OCI-LY7 (cell line): ENCODE measurements around the gene BBS5. TPM values are rescaled to one million over a fixed set of nuclear protein-coding genes. Genes with fewer than 3 reads are reported as not detected.

Experiments
- BruUV-seq: library from RNA; stranded (reverse); fragments of 400-500 nt; replicated peaks from 2 replicates; lab custom pipeline; 2021; lab: Mats Ljungman, UMichigan
- CTCF ChIA-PET: fragments of 300-600 bp; sonication (Branson Sonifier 250); formaldehyde crosslinking; loops from one replicate; lab custom pipeline; 2022; ENCODE audit warnings: antibody characterized with exemption; ENCODE audit not compliant: unreplicated experiment; lab: Charles Lee
- POLR2A ChIA-PET: fragments of 300-600 bp; sonication (Branson Sonifier 250); formaldehyde crosslinking; loops from one replicate; lab custom pipeline; 2022; ENCODE audit warnings: antibody characterized with exemption; lab: Charles Lee
- DNase-seq: peaks from one replicate; pipeline ENCODE4 v3.0.0-alpha.2; 2015; ENCODE audit warnings: low spot score
- H2AFZ ChIP-seq: fragments of 200-600 bp; sonication (generic), shearing (Covaris generic); 2 replicates; pipeline ENCODE4 v1.6.1; 2014; ENCODE audit warnings: mild to moderate bottlenecking, antibody characterized with exemption, low read length, moderate library complexity
- H3K27ac ChIP-seq: fragments of 200-600 bp; sonication (generic); 2 replicates; pipeline ENCODE4 v1.5.1; 2014; ENCODE audit warnings: mixed run types, low read depth, mild to moderate bottlenecking, moderate library complexity, low read length, inconsistent platforms; ENCODE audit not compliant: poor library complexity, severe bottlenecking
- H3K36me3 ChIP-seq: fragments of 200-600 bp; sonication (generic); 2 replicates; pipeline ENCODE4 v1.6.1; 2014; ENCODE audit warnings: mild to moderate bottlenecking, antibody characterized with exemption, low read length, moderate library complexity, mixed read lengths; ENCODE audit not compliant: insufficient read depth
- H3K4me1 ChIP-seq: fragments of 200-600 bp; sonication (generic); 2 replicates; pipeline ENCODE4 v1.5.1; 2014; ENCODE audit warnings: mild to moderate bottlenecking, low read length; ENCODE audit not compliant: insufficient read depth, poor library complexity, severe bottlenecking
- H3K4me2 ChIP-seq: fragments of 200-600 bp; sonication (generic); 2 replicates; pipeline ENCODE4 v1.6.1; 2014; ENCODE audit warnings: mild to moderate bottlenecking, low read length
- H3K4me3 ChIP-seq: fragments of 200-600 bp; sonication (generic); 2 replicates; pipeline ENCODE4 v1.5.1; 2014; ENCODE audit warnings: mild to moderate bottlenecking, low read depth, low read length; ENCODE audit not compliant: poor library complexity, severe bottlenecking
- H3K79me2 ChIP-seq: fragments of 200-600 bp; sonication (generic); 2 replicates; pipeline ENCODE4 v1.6.1; 2016; ENCODE audit warnings: low read depth, mild to moderate bottlenecking, low read length, moderate library complexity, mixed read lengths; ENCODE audit not compliant: insufficient read depth
- H3K9me2 ChIP-seq: fragments of 200-600 bp; sonication (generic); 2 replicates; pipeline ENCODE4 v1.6.1; 2016; ENCODE audit warnings: mild to moderate bottlenecking, low read length, mixed read lengths; ENCODE audit not compliant: insufficient read depth
- H3K9me3 ChIP-seq: fragments of 200-600 bp; sonication (generic); 2 replicates; pipeline ENCODE4 v1.6.1; 2014; ENCODE audit warnings: mild to moderate bottlenecking, mixed run types, low read length, mixed read lengths
- H4K20me1 ChIP-seq: fragments of 200-600 bp; sonication (generic); 2 replicates; pipeline ENCODE4 v1.6.1; 2014; ENCODE audit warnings: mild to moderate bottlenecking, antibody characterized with exemption, low read length, moderate library complexity, mixed read lengths; ENCODE audit not compliant: insufficient read depth
- EZH2phosphoT487 ChIP-seq: fragments of 200-600 bp; sonication (generic); IDR thresholded peaks from 2 replicates; pipeline ENCODE4 v1.6.1; 2018; ENCODE audit warnings: low read depth, borderline replicate concordance, mild to moderate bottlenecking, mixed run types, antibody characterized with exemption, low read length, moderate library complexity, mixed read lengths
- intact Hi-C: fragments of 100-400 bp; cut with micrococcal nuclease; formaldehyde crosslinking; loops from one replicate; pipeline ENCODE4 v1.10.0; 2022; ENCODE audit not compliant: unreplicated experiment
- total RNA-seq, 2 experiments: library from RNA; depleted of rRNA in 1 of 2; stranded (reverse); fragments of >200 nt in 1 of 2; shearing (Covaris generic) in 1 of 2; gene quantifications; 2 replicates each; pipeline ENCODE4 v1.2.3, GENCODE V29; 2014 to 2022
- TF ChIP-seq, protein P1 (sequence below): fragments of 200-600 bp; sonication (generic); conservative IDR thresholded peaks from 2 replicates; pipeline ENCODE4 v1.5.1; 2014; ENCODE audit warnings: mild to moderate bottlenecking, antibody characterized with exemption, low read length, moderate library complexity, mixed read lengths

The BBS5 gene
- total RNA-seq, 2 experiments from 2014 or later, result 0.11 to 0.13 TPM

DNA sequence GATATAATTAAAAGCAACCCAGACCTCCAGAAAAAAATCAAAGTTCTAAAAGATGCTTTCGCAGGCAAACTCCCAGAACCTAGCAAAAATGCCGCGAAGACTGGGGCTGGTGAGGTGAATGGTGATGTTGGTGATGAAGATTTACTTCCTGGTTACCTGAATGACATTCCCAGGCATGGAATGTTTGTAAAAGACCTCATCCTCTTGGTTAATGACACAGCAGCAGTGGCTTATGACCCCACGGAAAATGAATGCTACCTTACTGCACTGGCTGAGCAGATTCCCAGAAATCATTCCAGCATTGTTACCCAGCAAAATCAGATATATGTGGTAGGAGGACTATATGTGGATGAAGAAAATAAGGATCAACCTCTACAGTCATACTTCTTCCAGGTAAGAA lies 31.2 kb downstream of the BBS5 start:
- Histone ChIP-seq H3K4me3 (no peak overlapping the region), H3K4me1 (no peaks in the 10 kb centered on the region), H3K4me2 (no peak overlapping the region), H4K20me1 (no peaks in the 10 kb centered on the region), H3K27ac (no peak overlapping the region), H3K79me2 (no peaks in the 10 kb centered on the region), H3K9me2 (no peaks in the 10 kb centered on the region), H2AFZ (no peak overlapping the region), H3K36me3 (no peaks in the 10 kb centered on the region), H3K9me3 (no peaks in the 10 kb centered on the region)
- POLR2A ChIA-PET, result no interaction called here
- intact Hi-C loops, result no loop called here
- DNase-seq, result no peak
- TF ChIP-seq, protein P1, sequence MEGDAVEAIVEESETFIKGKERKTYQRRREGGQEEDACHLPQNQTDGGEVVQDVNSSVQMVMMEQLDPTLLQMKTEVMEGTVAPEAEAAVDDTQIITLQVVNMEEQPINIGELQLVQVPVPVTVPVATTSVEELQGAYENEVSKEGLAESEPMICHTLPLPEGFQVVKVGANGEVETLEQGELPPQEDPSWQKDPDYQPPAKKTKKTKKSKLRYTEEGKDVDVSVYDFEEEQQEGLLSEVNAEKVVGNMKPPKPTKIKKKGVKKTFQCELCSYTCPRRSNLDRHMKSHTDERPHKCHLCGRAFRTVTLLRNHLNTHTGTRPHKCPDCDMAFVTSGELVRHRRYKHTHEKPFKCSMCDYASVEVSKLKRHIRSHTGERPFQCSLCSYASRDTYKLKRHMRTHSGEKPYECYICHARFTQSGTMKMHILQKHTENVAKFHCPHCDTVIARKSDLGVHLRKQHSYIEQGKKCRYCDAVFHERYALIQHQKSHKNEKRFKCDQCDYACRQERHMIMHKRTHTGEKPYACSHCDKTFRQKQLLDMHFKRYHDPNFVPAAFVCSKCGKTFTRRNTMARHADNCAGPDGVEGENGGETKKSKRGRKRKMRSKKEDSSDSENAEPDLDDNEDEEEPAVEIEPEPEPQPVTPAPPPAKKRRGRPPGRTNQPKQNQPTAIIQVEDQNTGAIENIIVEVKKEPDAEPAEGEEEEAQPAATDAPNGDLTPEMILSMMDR, result no peak
- no peak for TF ChIP-seq EZH2phosphoT487
- BruUV-seq, result no TSS peak
- CTCF ChIA-PET, result no interaction called here

DNA sequence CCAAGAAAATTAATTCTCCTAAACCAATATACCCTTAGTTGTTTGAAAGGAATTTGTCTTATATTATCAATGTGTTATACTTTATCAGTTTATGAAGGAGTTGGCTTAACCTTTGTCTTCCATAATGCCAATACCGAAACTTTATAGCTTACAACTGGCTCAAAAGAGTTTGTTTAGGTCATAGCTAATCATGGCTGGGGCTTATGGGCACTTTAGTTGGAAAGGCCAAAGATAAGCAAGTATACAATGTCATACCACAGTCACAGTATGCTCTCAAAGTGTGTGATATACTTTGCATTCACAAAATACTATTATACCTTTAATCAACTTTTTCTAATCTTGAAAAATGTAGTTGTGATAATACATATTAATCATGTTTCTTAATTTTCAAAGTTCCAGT lies 32.5 kb downstream of the BBS5 start:
- Histone ChIP-seq H3K4me3 (no peak overlapping the region), H3K4me2 (no peak overlapping the region), H2AFZ (no peak overlapping the region), H3K9me2 (no peaks in the 10 kb centered on the region), H3K27ac (no peak overlapping the region), H4K20me1 (no peaks in the 10 kb centered on the region), H3K36me3 (no peaks in the 10 kb centered on the region), H3K4me1 (no peaks in the 10 kb centered on the region), H3K9me3 (no peaks in the 10 kb centered on the region), H3K79me2 (no peaks in the 10 kb centered on the region)
- POLR2A ChIA-PET, result interaction anchor here (0.5 kb wide), 1 partner anchor 23 kb away, joined by 3 read pairs; no protein-coding TSS in a partner anchor
- no TSS peak for BruUV-seq
- TF ChIP-seq, protein P1, result no peak
- no peak for TF ChIP-seq EZH2phosphoT487
- CTCF ChIA-PET, result no interaction called here
- intact Hi-C loops, result no loop called here
- no peak for DNase-seq

DNA sequence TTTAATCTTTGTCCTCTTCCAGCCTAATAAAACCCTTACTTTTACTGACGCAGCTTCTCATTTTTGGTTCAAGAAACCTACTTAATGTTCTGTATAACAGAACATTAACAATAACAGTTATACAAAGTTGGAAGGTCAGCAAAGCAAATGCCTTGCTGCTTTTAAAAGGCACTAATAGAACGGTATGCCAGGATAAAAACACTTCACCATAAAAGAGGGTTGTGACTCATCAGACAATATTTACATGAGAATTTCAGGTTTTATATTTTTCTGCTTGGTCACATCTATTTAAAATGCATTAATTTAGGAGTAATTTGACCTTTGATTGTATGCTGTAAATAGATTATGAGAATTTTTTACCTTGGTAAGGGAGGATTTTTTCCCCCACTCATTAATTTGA lies 33.2 kb downstream of the BBS5 start:
- no peaks in the 10 kb centered on the region for H3K79me2 ChIP-seq
- no TSS peak for BruUV-seq
- H4K20me1 ChIP-seq, result no peaks in the 10 kb centered on the region
- H3K4me3 ChIP-seq, result no peak overlapping the region
- no peak for TF ChIP-seq EZH2phosphoT487
- TF ChIP-seq, protein P1, result no peak
- DNase-seq, result no peak
- H3K9me3 ChIP-seq, result no peaks in the 10 kb centered on the region
- intact Hi-C loops, result no loop called here
- CTCF ChIA-PET, result no interaction called here
- no peaks in the 10 kb centered on the region for H3K36me3 ChIP-seq
- no peaks in the 10 kb centered on the region for H3K9me2 ChIP-seq
- POLR2A ChIA-PET, result no interaction called here
- H3K4me2 ChIP-seq, result no peak overlapping the region
- no peak overlapping the region for H2AFZ ChIP-seq
- no peaks in the 10 kb centered on the region for H3K4me1 ChIP-seq
- H3K27ac ChIP-seq, result no peak overlapping the region
